Colonic mucosa (tissue), 4 donors: ENCODE results near the gene LVRN. TPM values are rescaled to one million over a fixed set of nuclear protein-coding genes. Genes with fewer than 3 reads are reported as not detected.

Experiments
- DNase-seq: peaks from one replicate; pipeline ENCODE4 v3.0.0-alpha.2; 2020
- H3K27ac ChIP-seq: fragments of 200-600 bp; one replicate; pipeline ENCODE4 v1.8.0; 2021
- H3K27me3 ChIP-seq: fragments of 200-600 bp; one replicate; pipeline ENCODE4 v1.8.0; 2021
- H3K36me3 ChIP-seq: fragments of 200-600 bp; one replicate; pipeline ENCODE4 v1.8.0; 2021
- H3K4me1 ChIP-seq: fragments of 200-600 bp; one replicate; pipeline ENCODE4 v1.8.0; 2021; ENCODE audit warnings: mild to moderate bottlenecking
- H3K4me3 ChIP-seq: fragments of 200-600 bp; one replicate; pipeline ENCODE4 v1.8.0; 2021
- H3K9ac ChIP-seq, 2 donors: one replicate each; pipeline ENCODE4 v1.7.0; 2013; ENCODE audit warnings: control low read depth in 2 of 2, low read depth in 2 of 2, low read length in 2 of 2
- H3K9me3 ChIP-seq: fragments of 200-600 bp; one replicate; pipeline ENCODE4 v1.8.0; 2021
- intact Hi-C: fragments of 100-400 bp; cut with DNase I; formaldehyde crosslinking; loops from one replicate; pipeline ENCODE4 v1.14.1; 2022
- total RNA-seq, 2 donors: library from RNA; stranded (reverse); fragmentation: NEBNext Ultra II Directional in 1 of 2; extraction: Animal tissue kit (Norgen Biotek cat#: 25700) in 1 of 2; gene quantifications; one replicate each; pipeline ENCODE4 v1.2.1, GENCODE V29; 2021
- TF ChIP-seq, protein P1 (sequence below): fragments of 200-600 bp; IDR thresholded peaks from one replicate; pipeline ENCODE4 v1.8.0; 2022; ENCODE audit warnings: antibody characterized with exemption, mild to moderate bottlenecking
- donor health status: healthy.
- donor health status: DM: no; HTN: no; CAD: no.
- donor health status: DM: no; HTN: no; CAD: no.

LVRN gene
- total RNA-seq, 2 donors from 2014 or later = 0.10 to 0.90 TPM

- TF ChIP-seq, protein P1, sequence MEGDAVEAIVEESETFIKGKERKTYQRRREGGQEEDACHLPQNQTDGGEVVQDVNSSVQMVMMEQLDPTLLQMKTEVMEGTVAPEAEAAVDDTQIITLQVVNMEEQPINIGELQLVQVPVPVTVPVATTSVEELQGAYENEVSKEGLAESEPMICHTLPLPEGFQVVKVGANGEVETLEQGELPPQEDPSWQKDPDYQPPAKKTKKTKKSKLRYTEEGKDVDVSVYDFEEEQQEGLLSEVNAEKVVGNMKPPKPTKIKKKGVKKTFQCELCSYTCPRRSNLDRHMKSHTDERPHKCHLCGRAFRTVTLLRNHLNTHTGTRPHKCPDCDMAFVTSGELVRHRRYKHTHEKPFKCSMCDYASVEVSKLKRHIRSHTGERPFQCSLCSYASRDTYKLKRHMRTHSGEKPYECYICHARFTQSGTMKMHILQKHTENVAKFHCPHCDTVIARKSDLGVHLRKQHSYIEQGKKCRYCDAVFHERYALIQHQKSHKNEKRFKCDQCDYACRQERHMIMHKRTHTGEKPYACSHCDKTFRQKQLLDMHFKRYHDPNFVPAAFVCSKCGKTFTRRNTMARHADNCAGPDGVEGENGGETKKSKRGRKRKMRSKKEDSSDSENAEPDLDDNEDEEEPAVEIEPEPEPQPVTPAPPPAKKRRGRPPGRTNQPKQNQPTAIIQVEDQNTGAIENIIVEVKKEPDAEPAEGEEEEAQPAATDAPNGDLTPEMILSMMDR = no peak
- Histone ChIP-seq H3K9ac (no peak overlapping the region), H3K27me3 (no peaks in the 10 kb centered on the region), H3K36me3 (no peaks in the 10 kb centered on the region), H3K4me3 (no peak overlapping the region), H3K27ac (no peak overlapping the region), H3K9me3 (no peaks in the 10 kb centered on the region), H3K4me1 (no peaks in the 10 kb centered on the region)
- DNase-seq = no peak
- intact Hi-C loops = no loop called here
Measured at GRCh38 chr5:115941051-115941675, 21.1 kb upstream of the LVRN start.

DNA sequence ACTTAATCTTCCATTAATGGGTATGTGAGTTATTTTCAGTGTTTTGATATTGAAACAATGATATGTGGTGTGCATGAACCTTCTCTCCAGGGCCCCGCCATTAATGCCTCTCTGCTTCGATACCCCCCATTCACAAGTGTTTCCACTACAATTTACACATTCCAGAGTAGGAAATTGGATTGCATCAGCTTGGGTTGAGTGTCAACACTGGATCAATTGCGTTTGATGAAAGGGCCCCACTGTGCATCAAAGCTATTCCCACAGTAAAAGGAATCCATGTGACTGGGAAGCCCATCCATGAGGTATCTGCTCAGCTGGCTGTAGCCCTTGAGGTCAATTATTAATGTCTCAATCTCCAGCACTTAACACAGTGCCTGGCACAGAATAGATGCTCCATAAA, 17.8 kb upstream of the LVRN start:
- intact Hi-C loops = no loop called here
- no peak for DNase-seq
- no peaks in the 10 kb centered on the region for H3K9me3 ChIP-seq

DNA sequence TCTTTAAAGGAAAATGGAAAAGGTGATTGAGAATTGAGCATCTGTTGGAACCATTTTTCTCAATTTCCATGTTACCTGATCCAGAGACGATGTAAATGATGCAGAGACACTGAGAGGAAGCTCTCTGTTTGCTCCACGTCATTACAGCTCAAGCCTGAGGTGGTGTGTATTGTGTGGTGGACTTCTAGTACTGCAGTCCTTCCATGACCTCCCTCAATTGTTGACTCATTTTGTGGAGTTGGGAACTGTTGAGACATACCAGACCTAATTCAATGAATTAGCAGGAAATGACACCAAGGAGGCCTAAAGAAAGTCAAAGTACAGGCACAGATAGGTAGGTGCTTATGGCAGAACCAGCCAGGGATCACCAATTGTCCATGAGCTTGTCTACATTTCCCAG, 15.6 kb upstream of the LVRN start:
- Histone ChIP-seq H3K27ac (no peak overlapping the region), H3K4me3 (no peak overlapping the region), H3K9ac (no peak overlapping the region), H3K36me3 (no peaks in the 10 kb centered on the region), H3K27me3 (no peaks in the 10 kb centered on the region), H3K4me1 (no peaks in the 10 kb centered on the region), H3K9me3 (no peaks in the 10 kb centered on the region)
- intact Hi-C loops = no loop called here
- DNase-seq = no peak
- TF ChIP-seq, protein P1 = no peak

More for the DNA sequence above, 17.8 kb upstream of the LVRN start:
- TF ChIP-seq, protein P1 = no peak
- H3K9ac ChIP-seq = no peak overlapping the region
- no peaks in the 10 kb centered on the region for H3K27me3 ChIP-seq
- no peaks in the 10 kb centered on the region for H3K4me1 ChIP-seq
- no peak overlapping the region for H3K27ac ChIP-seq
- no peaks in the 10 kb centered on the region for H3K36me3 ChIP-seq
- no peak overlapping the region for H3K4me3 ChIP-seq

DNA sequence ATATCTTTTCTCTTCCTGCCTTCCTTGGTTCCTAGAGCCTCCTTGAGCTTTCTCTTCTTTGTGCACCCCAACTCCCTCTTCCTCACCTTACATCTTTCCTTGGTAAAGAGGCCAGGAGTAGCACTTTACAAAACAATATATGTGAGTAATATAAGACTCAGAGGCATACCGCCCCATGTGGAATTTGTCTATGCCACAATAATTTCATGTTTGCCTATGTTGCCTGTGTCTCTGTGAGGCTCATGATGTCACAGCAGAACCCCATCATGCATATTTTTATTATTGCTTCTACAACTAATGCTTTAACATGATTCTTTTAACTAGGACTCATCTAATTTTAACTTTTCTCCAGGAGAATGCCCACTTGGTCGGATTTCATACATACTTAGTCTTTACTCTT, 15.0 kb upstream of the LVRN start:
- TF ChIP-seq, protein P1 = no peak
- intact Hi-C loops = no loop called here
- no peaks in the 10 kb centered on the region for H3K36me3 ChIP-seq

GRCh38 chr5:115948091-115948534, 14.2 kb upstream of the LVRN start:
- H3K4me1 ChIP-seq = no peaks in the 10 kb centered on the region
- no peak overlapping the region for H3K27ac ChIP-seq
- TF ChIP-seq, protein P1 = no peak
- intact Hi-C loops = no loop called here
- no peaks in the 10 kb centered on the region for H3K27me3 ChIP-seq
- no peaks in the 10 kb centered on the region for H3K36me3 ChIP-seq
- H3K4me3 ChIP-seq = no peak overlapping the region
- H3K9ac ChIP-seq = no peak overlapping the region
- DNase-seq = no peak
- H3K9me3 ChIP-seq = no peaks in the 10 kb centered on the region

More for the DNA sequence above, 15.0 kb upstream of the LVRN start:
- no peaks in the 10 kb centered on the region for H3K4me1 ChIP-seq
- no peak for DNase-seq
- H3K4me3 ChIP-seq = no peak overlapping the region
- no peak overlapping the region for H3K9ac ChIP-seq
- no peaks in the 10 kb centered on the region for H3K9me3 ChIP-seq
- no peaks in the 10 kb centered on the region for H3K27me3 ChIP-seq
- no peak overlapping the region for H3K27ac ChIP-seq
